ENCODE data around the gene TLK2.

Gene TLK2

DNA sequence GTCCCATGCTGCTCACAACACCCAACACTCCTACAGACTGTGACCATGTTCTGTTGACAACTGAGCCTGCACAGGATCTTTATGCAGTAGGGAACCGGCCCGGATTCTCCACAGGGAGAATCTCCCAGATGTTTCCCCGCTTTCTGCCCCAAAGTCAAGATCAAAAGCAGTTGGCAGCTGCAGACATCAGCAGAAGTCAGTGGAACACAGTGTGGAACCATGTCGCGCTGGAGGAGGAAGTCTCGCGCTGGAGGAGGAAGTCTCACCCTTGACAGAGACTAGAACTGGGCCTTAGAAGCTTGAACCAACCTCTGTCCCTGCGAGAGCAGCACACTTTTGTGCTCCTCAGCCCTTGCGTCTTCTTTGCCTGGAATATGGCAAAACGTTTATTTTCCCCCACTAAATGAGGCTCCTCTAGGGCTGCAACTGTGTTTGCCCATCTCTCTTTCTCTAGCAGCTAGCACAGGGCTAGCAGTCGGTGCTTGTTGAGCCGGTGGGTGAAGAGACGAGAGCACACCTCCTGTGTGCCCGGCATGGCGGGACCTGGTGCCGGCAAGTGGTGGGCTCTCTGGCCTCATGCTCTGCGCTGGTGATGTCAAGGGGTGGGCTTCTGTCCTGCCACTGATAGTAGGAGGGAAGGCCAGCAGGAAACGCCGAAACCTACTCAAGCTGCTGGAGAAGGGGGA lies 146.7 kb downstream of the TLK2 start:
- no peak overlapping the region for H3K4me3 ChIP-seq (ENCODE audit: low read depth, low read length)
- DNase-seq (ENCODE audit: low read depth): no peak
- no peak for TF ChIP-seq CTCF (IDR thresholded peaks at IDR 0.05; ENCODE audit: insufficient read depth, low read depth, low read length, missing control alignments)

- no peak for TF ChIP-seq CTCF (IDR thresholded peaks at IDR 0.05; ENCODE audit: insufficient read depth, low read depth, low read length, missing control alignments)
- H3K4me3 ChIP-seq (ENCODE audit: low read depth, low read length): no peak overlapping the region
These were observed 147.2 kb downstream of the TLK2 start for GRCh38 chr17:62625870-62626200.

GRCh38 chr17:62626719-62627218 lies 148.1 kb downstream of the TLK2 start:
- peak overlapping the region; percentile 45 for H3K4me3 ChIP-seq (ENCODE audit: low read depth, low read length)
- DNase-seq (ENCODE audit: low read depth): no peak
- no peak for TF ChIP-seq CTCF (IDR thresholded peaks at IDR 0.05; ENCODE audit: insufficient read depth, low read depth, low read length, missing control alignments)

More at GRCh38 chr17:62625870-62626200, 147.2 kb downstream of the TLK2 start:
- no peak for DNase-seq (ENCODE audit: low read depth)

GRCh38 chr17:62627219-62627903 lies 148.7 kb downstream of the TLK2 start, which contains the start of gene MRC2:
Gene MRC2 (plus strand): TSS chr17:62627670. CDS start chr17:62627803, 133 bp downstream.
- H3K4me3 ChIP-seq (ENCODE audit: low read depth, low read length): peak within 1 kb of the TSS; percentile 45
- no peak for TF ChIP-seq CTCF (IDR thresholded peaks at IDR 0.05; ENCODE audit: insufficient read depth, low read depth, low read length, missing control alignments)
- no peak for DNase-seq (ENCODE audit: low read depth)

DNA sequence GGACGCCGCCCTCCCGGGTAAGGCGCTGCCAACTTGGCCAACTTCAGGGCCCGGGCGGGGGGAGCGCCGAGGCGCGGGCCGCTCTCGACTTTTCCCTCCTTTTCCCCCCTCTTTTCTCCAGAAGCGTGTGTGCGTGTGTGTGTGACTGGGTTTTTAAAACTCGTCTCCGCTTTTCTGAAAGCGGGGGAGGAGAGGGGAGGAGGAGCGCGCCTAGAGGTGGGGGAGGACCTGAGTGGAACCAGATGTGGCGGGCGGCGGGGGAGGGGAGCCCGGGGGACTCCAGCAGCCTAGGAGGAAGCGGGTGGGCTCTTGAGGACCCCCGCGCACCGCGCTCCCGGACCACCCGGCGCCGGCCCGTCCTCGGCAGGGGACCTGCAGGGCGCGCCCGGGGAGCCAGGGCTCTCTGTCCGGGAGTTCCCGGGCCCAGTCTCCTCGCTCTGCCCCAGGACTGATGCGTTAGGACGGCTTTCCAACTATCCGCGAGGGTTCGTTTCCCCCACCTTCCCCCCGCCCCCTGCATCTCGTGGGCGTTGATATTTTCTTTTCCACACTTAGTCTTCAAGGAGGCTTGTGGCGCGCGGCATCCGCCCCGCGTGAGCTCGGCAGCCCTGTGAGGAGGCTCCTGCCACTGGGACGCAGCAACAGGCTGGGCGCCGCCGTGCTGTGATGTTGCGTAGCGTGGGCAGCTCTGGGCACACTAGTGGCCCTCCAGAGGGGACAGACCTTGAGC lies 149.4 kb downstream of the TLK2 start:
- peak; percentile 17 for DNase-seq (ENCODE audit: low read depth)
- TF ChIP-seq CTCF (IDR thresholded peaks at IDR 0.05; ENCODE audit: insufficient read depth, low read depth, low read length, missing control alignments): no peak
- peak overlapping the region; percentile 45 for H3K4me3 ChIP-seq (ENCODE audit: low read depth, low read length)

DNA sequence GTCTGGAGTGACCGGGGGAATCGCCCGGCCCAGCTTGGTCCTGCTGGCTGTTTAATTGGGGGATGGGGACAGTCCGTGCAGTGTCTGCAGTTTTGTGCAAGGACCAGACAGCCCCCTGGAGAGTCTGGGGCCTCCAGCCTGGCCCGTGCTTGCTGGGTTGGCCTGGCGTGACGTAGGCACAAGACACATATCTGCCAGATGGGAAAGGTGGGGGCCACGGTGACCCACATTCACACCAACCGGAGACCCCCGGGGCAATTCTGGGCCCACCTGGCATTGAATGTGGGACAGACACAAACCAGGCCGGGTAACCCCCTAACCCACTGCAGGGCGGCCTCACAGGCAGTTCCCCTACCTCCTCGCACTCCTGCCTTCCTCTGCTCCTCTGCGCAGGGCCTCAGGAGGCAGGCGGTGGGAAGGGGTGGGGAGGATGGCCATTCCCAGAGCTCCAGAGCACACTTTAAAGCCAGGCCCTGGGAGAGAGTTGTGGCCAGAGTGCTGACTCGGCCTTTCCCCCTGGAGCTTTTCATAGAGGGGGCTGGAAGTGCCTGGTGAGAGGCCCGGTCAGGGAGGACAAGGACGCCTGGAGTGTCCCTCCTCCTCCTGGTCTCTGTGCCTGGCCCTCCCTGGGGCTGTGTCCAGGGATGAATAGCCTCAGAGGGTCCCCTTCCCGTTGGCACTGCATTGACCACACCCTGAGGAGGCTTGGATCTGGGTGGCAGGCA lies 150.4 kb downstream of the TLK2 start:
- no peak for TF ChIP-seq CTCF (IDR thresholded peaks at IDR 0.05; ENCODE audit: insufficient read depth, low read depth, low read length, missing control alignments)
- no peak overlapping the region for H3K4me3 ChIP-seq (ENCODE audit: low read depth, low read length)
- DNase-seq (ENCODE audit: low read depth): no peak

Measured in GM12865 (cell line).